ENCODE measurements around the gene SORT1.

SORT1 gene

DNA sequence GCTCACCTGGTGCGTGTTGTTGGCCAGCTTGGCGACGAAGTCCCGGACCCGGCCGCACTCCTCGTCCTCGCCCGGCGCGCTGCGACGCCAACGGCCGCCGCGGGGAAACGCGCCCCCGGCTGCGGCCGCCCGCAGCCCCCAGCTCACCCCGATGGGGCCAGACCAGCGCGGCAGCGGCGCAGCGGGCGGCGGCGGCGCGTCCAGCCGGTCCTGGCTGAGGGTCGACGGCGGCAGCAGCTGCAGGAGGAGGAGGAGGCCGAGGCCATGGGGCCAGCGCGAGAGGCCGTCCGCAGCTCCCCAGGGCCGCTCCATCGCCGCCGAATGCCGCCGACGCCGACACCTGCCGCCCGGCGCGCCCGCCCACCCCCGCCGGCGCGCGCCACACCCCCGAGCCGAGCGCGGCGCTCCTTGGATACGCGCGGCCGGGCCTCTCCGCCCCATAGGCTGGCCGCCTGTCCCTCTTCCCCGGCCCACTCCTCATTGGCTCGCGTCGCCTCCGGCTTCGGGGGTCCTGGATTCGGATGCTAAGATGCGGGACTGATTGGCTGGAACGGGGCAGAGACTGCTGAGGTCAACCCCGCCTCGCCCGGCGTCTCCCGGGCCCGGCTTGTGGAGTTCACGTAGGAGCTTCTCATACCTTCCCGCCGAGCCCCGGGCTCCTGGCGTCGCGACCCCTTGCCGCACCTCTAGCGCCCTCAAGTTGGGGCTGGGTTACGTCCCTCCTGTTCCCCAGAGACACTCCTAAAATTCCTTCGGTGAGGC, at the start of gene SORT1:
Gene SORT1 (minus strand): TSS at position 338 of the 762 bp plus-strand sequence. CDS start 26 bp downstream, at position 312.
- FAIRE-seq: no peak

DNA sequence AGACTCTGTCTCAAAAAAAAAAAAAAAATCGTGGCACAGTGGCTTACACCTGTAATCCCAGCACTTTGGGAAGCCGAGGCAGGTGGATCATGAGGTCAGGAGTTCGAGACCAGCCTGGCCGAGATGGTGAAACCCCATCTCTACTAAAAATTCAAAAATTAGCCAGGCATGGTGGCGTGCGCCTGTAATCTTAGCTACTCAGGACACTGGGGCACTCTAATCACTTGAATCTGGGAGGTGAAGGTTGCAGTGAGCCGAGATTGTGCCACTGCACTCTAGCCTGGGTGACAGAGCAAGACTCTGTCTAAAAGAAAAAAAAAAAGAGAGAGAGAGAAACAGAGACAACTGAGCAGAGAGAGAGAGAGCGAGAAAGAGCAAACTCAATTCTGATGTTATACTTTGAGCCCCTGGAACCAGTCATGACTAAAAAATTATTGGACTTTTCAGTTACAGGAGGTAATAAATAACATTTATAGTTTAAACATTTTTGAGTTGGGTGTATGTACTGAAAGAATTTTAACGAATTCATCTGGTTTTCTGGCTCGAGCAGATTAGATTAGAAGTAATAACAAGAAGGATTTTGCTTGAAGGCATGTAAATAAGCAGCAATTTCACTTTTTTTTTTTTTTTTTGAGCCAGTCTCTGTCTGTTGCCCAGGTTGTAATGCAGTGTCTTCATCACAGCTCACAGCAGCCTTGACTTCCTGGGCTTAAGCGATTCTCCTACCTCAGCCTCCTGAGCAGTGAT, 48.4 kb upstream of the SORT1 start:
- FAIRE-seq: peak; percentile 89

DNA sequence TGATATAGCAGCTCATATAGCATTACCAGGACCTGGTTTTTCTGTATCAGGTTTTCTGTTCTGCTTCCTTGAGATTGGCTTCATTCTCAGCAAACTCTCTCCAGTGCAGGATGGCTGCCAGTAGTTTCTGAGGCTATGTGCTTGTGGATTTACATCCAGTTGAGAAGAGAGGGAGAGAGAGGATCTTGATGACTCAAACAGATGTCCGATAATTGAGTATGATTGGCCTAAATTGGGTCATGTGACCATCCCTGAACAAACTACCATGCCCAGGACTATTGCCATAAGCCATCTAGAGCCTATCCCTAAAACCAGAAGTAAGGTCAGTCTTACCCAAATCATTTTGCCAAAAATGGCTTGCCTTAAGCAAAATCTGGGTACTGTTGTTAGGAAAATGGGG, 46.6 kb upstream of the SORT1 start:
- FAIRE-seq: no peak

DNA sequence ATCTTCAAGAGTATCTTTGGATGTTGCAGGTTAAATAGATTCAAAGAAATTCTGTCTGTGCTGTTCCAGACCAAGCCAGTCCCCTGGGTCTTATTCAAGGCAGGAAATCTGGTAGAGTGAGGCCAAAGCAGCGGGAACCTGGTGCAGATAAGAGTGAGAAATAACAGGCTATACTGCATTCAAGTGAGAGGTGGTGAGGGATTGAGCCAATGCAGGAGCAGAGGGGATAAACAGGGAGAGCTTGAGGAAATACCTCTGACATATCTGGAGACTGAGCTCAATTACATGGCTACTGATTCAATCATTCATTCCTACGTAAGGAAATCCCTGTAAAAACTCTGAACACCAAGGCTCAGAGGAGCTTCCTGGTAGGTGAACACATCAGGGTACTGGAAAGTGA, 45.8 kb upstream of the SORT1 start:
- FAIRE-seq: no peak

DNA sequence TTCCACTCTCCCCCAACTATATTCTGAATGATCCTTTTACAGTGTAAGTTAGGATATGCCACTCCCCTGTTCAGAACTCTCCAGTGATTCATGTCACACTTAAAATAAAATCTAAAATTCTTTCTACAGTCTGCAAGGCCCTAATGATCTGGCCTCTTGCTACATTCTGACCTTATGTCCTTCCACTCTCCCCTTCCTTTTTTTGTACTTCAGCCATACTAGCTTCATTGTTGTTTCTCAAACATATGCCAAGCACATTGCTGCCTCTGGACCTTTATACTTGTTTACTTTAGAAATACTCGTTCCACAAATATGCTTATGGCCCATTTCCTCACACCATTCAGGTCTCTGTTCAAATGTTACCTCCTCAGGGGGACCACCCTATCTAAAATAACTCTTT, 43.4 kb upstream of the SORT1 start:
- FAIRE-seq: no peak

DNA sequence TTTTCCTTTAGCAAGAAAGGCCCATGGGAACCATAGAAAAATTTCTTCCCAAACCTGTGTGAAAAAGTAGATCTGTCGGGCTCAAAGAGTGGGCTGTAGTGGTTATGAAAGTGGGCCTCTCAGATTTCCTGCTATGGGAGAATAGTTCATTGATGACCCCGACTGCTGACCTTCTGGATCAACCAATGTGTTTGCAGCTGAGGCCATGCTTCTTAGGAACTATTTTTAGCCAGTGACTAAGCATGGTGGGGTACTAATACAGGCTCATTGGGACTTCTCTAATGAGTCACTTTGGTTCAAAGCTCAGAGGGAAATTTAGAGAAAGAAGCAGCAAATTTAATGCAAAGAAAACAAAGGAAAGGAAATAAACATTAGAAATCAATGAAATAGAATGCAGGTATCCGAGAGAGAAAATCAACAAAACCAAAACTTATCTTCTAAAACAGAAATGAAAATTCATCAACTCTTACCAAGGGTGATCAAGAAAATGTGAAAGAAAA, 41.1 kb upstream of the SORT1 start:
- FAIRE-seq: no peak

DNA sequence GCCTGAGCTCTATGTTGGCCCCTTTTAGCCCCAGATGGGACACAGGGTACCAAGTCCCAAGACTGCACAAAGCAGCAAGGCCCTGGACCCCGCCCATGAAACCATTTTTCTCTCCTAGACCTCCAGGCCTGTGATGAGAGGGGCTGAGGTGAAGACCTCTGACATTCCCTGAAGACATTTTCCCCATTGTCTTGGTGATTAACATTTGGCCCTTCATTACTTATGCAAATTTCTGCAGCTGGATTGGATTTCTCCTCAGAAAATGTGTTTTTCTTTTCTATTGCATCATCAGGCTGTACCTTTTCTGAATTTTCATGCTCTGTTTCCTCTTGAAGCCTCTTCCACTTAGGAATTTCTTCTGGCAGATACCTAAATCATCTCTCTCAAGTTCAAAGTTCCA, 36.8 kb upstream of the SORT1 start:
- FAIRE-seq: no peak

DNA sequence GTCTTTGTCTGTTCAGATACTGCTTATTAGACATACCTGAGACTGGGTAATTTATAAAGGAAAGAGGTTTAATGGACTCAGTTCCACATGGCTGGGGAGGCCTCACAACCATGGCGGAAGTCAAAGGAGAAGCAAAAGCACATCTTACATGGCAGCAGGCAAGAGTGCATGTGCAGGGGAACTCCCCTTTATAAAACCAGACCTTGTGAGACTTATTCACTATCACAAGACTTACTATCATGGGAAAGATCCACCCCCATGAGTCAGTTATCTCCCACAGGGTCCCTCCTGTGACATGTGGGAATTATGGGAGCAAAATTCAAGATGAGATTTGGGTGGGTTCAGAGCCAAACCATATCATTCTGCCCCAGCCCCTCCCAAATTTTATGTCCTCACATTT, 35.6 kb upstream of the SORT1 start:
- no peak for FAIRE-seq

DNA sequence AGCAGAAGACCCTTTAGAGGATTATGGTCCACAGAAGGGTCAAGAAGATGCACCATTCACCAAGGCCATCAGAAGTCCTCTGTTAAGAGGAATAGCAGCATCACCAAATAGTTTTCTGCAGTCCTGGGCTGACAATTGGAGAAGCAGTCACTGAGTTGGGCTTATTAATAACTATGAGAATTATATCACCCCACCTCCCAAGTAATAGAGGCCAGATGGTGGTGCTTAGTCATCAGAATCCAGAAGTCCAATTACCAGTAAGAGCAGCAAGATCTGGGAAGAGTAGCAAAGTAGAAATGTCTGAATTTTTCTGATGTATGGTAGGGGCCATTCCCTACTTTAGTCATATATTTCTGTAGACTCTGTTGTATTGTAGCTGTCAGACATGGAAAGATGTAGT, 34.6 kb upstream of the SORT1 start:
- no peak for FAIRE-seq

DNA sequence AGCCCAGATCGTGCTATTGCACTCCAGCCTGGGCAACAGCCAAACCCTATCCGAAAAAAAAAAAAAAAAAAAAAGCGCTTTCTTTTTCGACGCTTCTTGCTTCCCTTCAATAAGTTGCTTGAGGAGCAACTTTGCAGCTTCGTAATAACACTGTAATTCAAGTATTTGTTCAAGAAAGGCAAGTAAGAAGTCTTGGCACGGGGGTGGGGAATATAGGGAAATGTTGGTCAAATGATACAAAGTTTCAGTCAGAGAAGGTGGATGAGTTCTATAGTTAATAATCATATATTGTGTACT, 29.4 kb upstream of the SORT1 start:
- no peak for FAIRE-seq

DNA sequence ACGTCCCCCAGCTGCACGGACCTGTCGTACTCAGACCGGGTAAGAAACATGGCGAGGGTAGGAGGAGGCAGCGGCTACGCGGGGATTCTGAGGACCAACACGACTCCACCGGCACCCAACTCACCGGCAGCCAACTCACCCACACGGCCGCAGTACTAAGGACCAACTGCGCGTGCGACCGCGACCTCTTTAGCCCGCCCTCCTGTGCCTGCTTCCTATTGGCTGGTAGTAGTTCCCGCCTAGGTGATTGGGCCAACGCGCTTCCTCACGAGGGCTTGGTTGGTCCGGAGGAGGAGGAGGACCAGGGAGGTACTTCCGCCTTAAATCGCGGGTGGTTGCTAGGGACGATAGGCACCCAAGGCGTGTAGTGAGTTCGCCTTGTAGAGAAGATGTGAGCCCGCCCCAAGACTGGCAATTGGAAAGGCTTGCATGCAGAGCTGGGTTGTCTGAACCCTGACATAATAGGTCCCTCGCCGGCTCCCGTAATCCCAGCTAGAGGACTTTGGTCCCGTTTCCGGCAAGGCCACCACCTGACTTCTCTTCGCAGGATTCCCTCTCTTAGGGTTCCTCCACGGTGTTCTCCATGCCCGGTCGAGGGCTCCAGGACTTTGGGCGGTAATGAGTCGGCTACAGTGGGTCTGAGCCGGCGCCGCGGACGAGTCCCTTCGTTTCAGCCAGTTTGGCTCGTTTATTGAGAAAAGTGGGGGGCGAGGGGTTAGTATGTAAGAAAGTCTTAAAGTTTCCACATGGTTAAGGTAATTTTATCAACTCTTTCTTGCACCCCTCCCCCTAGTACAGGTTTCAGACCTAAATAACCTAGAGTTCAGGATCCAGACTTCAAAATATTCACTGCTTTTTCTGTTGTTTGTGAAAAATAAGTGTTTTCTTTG, 28.8 kb upstream of the SORT1 start, which contains the start of gene PSMA5:
Gene PSMA5 (minus strand): TSS at position 168 of the 890 bp plus-strand sequence. CDS start 118 bp downstream, at position 50.
- peak; percentile 92 for FAIRE-seq

DNA sequence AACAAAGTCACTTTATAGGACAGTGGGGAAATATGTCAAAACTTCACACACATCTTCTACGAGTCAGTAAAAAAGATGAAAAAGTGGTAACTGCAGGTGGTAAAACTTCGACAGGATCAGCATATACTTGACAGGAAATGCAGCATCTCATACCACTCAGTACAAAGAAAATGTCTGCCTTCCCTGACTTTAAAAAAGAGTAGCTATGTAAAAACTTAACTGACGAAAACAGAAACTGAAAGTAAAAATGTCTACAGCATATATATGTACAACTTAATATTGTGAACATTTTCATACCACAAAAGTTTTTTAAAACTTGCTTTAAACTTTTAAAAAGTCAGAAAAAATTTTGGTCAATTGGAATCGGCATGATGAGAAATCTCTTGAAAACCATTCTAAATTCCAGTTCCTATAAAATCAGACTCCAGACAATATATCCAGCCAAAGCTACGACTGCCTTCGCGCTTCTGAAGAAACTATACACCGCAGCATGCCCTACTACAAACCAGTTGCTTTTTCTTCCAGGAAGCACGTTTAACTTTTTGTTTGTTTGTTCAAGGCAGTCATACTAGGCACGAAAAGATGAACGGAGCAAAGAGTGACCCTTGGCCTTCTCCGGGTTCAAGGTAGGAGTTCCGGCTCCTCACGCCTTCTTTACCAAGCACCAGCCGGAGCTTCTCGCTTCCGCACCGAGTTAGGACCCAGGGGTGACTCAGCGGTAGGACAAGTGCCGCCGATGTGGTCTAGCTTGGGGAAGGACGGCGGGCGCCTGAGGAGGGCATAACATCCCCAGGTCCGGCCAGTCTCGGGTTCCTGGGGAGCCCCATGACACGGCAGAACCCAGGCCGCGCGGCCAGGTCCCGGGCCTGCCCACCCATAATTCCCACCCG, 27.9 kb upstream of the SORT1 start:
- FAIRE-seq: no peak

DNA sequence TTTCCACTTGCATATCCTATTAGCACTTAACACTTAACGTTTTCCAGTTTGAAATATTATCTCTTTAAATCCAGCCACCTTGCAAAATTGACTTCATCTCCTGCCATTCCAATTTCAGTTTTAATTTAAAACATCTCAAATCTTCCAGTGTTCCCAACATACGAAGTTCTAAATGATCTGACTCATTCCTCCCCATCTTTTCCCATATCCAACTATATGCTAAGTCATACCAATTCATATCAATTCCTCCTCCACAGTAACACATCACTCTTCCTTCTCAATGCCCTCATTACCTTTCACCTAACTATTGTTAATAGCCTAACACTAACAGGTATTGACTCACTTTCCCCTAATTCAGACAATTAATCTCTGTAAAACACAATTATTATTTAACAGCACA, 25.8 kb upstream of the SORT1 start:
- FAIRE-seq: no peak

DNA sequence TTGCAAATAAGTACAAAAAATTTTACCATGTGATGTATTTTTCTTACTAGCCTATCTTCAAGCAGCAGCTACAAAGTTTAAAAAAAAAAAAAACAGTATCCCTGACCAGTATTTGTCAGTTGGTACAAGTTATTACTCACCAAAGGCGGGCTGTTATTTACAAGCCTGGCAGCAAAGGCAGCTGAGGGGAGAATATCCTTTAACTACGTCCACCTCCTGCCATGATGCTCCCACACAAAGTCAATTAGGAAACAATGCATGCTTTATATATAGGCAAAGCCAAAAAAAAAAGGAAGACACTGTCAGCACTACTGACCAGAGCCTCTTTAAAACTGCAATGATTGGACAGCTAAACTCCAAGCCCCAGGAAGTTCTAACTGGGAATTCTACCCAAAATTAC, 14.8 kb upstream of the SORT1 start:
- FAIRE-seq: no peak

DNA sequence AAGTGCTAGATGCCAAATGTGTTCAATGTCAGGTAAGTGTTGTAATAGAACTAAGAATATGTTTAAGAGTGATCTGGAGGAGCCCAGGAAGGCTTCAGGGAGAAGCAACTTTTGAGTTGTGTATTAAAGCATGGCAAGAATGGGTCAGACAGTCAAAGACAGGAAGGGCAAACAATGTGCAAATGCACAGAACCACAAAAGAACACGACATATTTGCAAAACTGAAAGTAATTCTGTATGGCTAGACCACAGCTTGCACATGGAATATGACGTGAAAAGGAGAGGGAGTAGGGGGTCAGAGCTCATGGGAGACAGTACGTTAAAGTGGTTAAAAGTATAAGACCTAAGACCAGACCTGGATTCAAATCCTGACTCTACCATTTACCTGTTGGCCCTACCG, 7.1 kb upstream of the SORT1 start:
- FAIRE-seq: no peak

DNA sequence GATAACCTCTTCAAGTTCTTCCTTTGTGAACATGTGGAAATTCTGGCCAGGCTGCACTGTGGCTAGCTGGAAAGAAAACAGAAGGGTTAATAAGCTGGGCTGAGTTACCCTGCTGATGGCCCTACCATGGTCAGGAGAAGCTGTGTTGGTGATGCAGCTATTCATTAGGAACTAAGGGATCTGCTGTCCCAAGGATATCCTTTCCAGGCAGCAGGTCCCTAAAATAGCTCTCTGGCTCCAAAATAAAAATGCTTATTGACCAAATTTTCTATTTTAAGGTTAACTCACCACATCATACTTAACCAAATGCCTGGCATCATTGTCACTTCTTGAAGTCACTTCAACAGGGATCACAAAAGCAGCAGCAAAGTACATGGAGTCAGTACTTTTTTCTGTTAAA, 4.3 kb upstream of the SORT1 start:
- no peak for FAIRE-seq

DNA sequence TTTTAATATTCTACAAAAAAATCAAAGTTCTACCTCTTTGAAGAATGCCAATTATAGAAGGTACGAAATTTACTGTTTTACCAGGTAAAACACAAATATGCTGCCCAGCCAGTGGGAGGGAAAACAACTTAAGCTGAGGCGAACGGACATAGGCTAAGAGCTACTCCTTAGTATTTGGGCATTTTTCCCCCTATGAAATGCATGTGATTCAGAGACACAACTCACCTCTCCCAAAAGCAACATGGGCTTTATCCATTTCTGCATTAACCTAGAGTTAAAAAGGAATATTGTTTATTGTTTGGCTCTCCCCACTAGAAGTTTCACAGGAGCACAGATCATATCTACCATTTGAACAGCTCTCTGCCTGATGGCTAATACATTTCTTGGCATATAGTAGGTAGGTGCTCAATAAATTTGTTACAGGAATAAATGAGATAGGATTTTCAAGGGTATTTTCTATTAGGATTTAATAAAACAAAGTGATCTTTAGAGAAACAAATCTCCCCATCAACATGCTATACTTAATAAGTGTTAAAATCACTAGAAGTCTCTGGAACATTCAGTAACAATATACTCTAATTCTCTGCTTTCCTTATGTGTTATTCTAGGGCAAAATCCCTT, 2.4 kb upstream of the SORT1 start:
- no peak for FAIRE-seq

DNA sequence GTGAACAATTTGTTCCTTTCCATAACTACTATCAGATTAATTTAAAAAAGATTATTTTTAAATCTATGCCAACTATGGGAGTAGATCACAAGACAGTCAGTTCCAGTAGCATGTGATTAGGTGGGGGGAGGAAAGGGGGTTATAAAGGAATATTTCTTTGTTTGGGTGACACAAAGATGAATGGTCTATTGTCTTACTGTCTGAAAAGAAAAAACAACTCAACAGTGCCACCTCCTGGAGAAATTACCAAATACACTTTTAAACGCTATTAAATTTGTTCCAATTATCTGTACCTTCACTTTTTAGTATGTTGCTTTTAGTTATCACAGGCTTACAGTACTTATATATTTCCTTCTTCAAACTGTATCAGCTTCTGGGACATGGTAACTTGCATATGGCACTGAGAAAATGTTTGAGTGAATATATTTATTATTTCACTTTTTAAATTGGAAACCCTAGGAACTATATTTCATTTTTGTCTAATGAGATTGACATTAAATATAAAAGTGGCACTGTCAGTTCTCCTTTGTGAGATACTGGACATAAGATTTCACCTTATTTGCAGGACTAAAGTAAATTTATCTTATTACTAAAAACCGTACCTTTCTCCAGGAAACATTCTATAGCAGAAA, 1.7 kb upstream of the SORT1 start:
- FAIRE-seq: peak; percentile 86

DNA sequence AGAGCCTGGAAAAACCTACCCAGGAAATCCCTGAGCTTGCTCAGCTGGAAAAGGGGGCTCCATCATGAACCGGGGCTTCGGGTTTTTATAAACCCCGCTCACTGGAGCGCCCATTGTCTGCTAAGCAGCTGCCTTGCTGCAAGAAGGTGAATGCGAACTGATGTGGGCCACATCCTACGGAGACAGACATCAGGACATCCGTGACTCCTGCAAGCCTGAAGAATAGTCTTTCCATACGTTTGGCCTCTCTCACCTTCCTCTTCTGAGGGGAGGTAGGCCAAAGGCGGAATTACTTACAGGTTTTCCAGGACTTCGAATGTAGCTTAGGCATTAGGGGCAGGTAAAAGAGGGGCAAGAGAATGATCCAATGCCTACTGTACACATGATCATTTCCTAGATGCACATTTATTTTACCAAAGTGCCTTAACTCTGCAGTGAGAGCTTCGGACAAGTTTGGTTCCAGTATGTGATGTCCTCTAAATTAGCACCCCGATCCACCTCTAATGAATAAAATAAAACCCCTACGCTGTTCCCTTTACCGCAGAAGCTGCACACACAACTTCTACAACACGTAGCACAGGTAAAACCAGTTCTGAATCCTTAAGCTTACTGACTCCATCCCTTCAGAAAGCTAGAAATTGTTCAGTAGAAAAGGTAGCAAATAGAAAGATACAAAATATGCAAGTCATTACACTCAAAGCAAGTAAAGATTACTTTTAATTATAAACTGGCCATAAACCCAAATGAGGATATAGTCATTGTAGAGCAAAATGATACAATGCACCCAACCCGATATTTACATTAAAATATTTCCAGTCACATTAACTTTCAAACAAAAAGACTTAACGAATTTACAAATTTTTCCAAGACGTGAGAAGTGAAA, 866 bp upstream of the SORT1 start:
- FAIRE-seq: no peak
